HG03571 (cell line): ENCODE data around the gene SSH2.
A peak's percentile ranks its signal among the peaks of the same experiment; 100 is the strongest.

Experiments used
- ATAC-seq: cut with Tn5 transposase; IDR thresholded peaks from one replicate; pipeline ENCODE4 v1.9.1; 2021; ENCODE audit not compliant: unreplicated experiment

The SSH2 gene

GRCh38 chr17:29594519-29595090, 335.4 kb downstream of the SSH2 start:
- no peak for ATAC-seq

GRCh38 chr17:29593591-29594518, 336.2 kb downstream of the SSH2 start:
- no peak for ATAC-seq

- ATAC-seq = no peak
These were observed 337.0 kb downstream of the SSH2 start, which contains the start of gene ANKRD13B for GRCh38 chr17:29592850-29593551. Gene ANKRD13B, plus strand, starts transcription at chr17:29593132. Its CDS starts 490 bp downstream, at chr17:29593622.

GRCh38 chr17:29591737-29592608, 338.1 kb downstream of the SSH2 start:
- no peak for ATAC-seq

- ATAC-seq = no peak
These were observed 338.8 kb downstream of the SSH2 start for GRCh38 chr17:29591146-29591736.

GRCh38 chr17:29590411-29591145, 339.4 kb downstream of the SSH2 start:
- ATAC-seq = no peak

GRCh38 chr17:29589524-29590410, 340.3 kb downstream of the SSH2 start, which contains the start of gene GIT1:
Gene GIT1, minus strand, starts transcription at chr17:29589648. Its CDS starts 270 bp downstream, at chr17:29589378.
- ATAC-seq = peak; percentile 38

- peak; percentile 16 for ATAC-seq
These were observed 341.2 kb downstream of the SSH2 start for GRCh38 chr17:29588562-29589411.

GRCh38 chr17:29588017-29588561, 341.9 kb downstream of the SSH2 start:
- no peak for ATAC-seq

GRCh38 chr17:29587591-29587990, 342.4 kb downstream of the SSH2 start:
- ATAC-seq = no peak

GRCh38 chr17:29586676-29587469, 343.2 kb downstream of the SSH2 start:
- no peak for ATAC-seq

- no peak for ATAC-seq
These were observed 344.8 kb downstream of the SSH2 start for GRCh38 chr17:29585080-29585751.

- no peak for ATAC-seq
These were observed 345.5 kb downstream of the SSH2 start for GRCh38 chr17:29584452-29585079.

GRCh38 chr17:29583324-29584248, 346.4 kb downstream of the SSH2 start:
- ATAC-seq = no peak
